ENCODE results near the gene VAPB. TPM values are rescaled to one million over a fixed set of nuclear protein-coding genes. Genes with fewer than 3 reads are reported as not detected.

VAPB gene
- total and polyA plus RNA-seq, 4 donors: 20.9 to 50.6 (median 35.3) TPM

- intact Hi-C loops (cut with DNase I): no loop called here
- Histone ChIP-seq H3K4me1 (ENCODE audit: control insufficient read depth in 1 of 2, insufficient read depth in 2 of 2, low read length in 2 of 2) (no peaks in the 10 kb centered on the region), H3K9me3 (ENCODE audit: control insufficient read depth, low read length) (no peaks in the 10 kb centered on the region), H3K27ac (ENCODE audit: low read depth in 1 of 2, low read length in 2 of 2) (no peak overlapping the region), H3K36me3 (ENCODE audit: control insufficient read depth in 1 of 2, insufficient read depth in 2 of 2, low read length in 1 of 2) (peaks cover 0 to 3% of the 10 kb centered on the region in 2 donors), H3K27me3 (ENCODE audit: control insufficient read depth in 1 of 2, insufficient read depth in 2 of 2, low read length in 1 of 2) (no peaks in the 10 kb centered on the region), H3K4me3 (ENCODE audit: low read length in 2 of 2) (no peak overlapping the region)
- 20 to 27% methylated on average over 4 of the region's 4 CpGs for WGBS, 2 donors
- DNase-seq (no peak), ATAC-seq (ENCODE audit: low FRiP score) (no peak)
Measured at GRCh38 chr20:58452667-58453255, 63.7 kb downstream of the VAPB start.

DNA sequence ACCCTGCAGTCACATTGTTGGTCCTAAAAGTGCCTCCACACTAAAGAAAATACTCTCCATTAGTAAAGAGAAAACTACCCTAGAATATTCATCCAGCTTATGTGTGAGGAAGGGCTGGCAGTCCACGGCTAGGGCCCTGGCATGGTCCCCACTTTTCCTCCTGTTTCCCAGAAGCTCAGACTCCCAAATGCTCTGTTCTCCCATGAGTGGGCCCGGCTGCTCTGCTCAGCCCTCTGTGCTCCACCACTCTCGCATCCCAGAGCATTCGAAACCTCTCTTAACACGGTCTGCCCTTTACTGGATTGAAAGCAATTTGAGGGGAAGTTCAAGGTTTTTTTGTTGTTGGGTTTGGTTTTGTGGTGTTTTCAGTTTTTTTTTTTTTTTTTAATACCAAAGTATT, 64.4 kb downstream of the VAPB start:
- Histone ChIP-seq H3K27ac (ENCODE audit: low read depth in 1 of 2, low read length in 2 of 2) (no peak overlapping the region), H3K4me3 (ENCODE audit: low read length in 2 of 2) (no peak overlapping the region), H3K4me1 (ENCODE audit: control insufficient read depth in 1 of 2, insufficient read depth in 2 of 2, low read length in 2 of 2) (no peaks in the 10 kb centered on the region), H3K36me3 (ENCODE audit: control insufficient read depth in 1 of 2, insufficient read depth in 2 of 2, low read length in 1 of 2) (peaks cover 0 to 3% of the 10 kb centered on the region in 2 donors), H3K27me3 (ENCODE audit: control insufficient read depth in 1 of 2, insufficient read depth in 2 of 2, low read length in 1 of 2) (no peaks in the 10 kb centered on the region), H3K9me3 (ENCODE audit: control insufficient read depth, low read length) (no peaks in the 10 kb centered on the region)
- intact Hi-C loops (cut with DNase I): no loop called here
- DNase-seq: no peak
- 76 to 80% methylated on average over 5 of the region's 5 CpGs for WGBS, 2 donors
- no peak for ATAC-seq (ENCODE audit: low FRiP score)

DNA sequence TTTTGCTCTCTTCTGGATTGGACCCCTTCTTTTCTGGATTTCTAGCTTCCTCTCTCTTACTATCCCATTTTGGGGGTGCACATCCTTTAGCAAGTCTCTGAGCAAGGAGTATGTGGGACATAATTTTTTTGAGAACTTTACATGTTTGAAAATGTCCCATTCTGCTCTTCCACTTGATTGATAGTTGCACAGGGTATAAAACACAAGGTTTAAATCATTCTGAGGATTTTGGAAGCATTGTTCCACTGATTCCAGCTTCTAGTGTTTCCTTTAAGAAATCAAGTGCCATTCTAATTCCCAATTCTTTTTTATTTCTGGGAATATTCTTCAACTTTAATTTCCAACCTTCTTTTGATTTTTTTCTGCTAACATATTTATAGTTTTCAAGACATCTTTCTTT, 65.4 kb downstream of the VAPB start:
- no peak overlapping the region for H3K27ac ChIP-seq (ENCODE audit: low read depth in 1 of 2, low read length in 2 of 2)
- DNase-seq: no peak
- H3K4me1 ChIP-seq (ENCODE audit: control insufficient read depth in 1 of 2, insufficient read depth in 2 of 2, low read length in 2 of 2): no peaks in the 10 kb centered on the region
- no peak for ATAC-seq (ENCODE audit: low FRiP score)
- no peaks in the 10 kb centered on the region for H3K9me3 ChIP-seq (ENCODE audit: control insufficient read depth, low read length)
- H3K4me3 ChIP-seq (ENCODE audit: low read length in 2 of 2): no peak overlapping the region
- no peaks in the 10 kb centered on the region for H3K27me3 ChIP-seq (ENCODE audit: control insufficient read depth in 1 of 2, insufficient read depth in 2 of 2, low read length in 1 of 2)
- H3K36me3 ChIP-seq (ENCODE audit: control insufficient read depth in 1 of 2, insufficient read depth in 2 of 2, low read length in 1 of 2): peaks cover 0 to 1% of the 10 kb centered on the region in 2 donors
- intact Hi-C loops (cut with DNase I): no loop called here

DNA sequence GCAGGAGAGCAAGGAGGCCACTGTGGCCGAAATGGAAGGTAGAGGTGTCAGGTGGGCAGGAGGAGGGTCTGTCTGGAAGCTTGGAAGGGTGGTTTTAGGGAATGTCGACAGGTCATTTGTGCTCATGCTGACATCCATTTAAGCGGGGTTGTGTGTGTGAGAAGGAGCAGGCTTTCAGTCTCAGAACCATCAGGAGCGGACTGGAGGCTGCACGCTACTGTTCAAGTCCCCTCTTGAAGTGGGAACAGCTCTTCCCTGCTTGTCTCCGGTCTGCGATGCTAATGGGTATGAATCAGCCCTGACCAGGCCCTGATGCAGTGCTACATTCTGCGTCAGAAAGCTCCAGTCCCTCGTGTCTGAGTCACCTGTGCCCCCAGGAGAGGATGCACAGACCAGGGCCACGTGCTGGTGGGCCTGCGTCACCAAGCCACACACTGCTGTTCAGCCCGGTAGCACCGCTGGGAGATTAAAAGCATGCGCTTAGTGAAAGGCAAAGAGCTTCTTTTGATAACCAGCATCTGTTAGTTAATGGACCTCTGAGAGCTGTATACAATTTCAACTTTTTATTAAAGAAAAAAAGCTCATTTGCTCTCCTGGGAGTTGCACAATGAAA, 68.2 kb downstream of the VAPB start:
- H3K36me3 ChIP-seq (ENCODE audit: control insufficient read depth in 1 of 2, insufficient read depth in 2 of 2, low read length in 1 of 2): peaks cover 0 to 1% of the 10 kb centered on the region in 2 donors
- no peaks in the 10 kb centered on the region for H3K27me3 ChIP-seq (ENCODE audit: control insufficient read depth in 1 of 2, insufficient read depth in 2 of 2, low read length in 1 of 2)
- no peak for ATAC-seq (ENCODE audit: low FRiP score)
- intact Hi-C loops (cut with DNase I): no loop called here
- no peaks in the 10 kb centered on the region for H3K4me1 ChIP-seq (ENCODE audit: control insufficient read depth in 1 of 2, insufficient read depth in 2 of 2, low read length in 2 of 2)
- H3K4me3 ChIP-seq (ENCODE audit: low read length in 2 of 2): no peak overlapping the region
- DNase-seq: no peak
- no peaks in the 10 kb centered on the region for H3K9me3 ChIP-seq (ENCODE audit: control insufficient read depth, low read length)
- H3K27ac ChIP-seq (ENCODE audit: low read depth in 1 of 2, low read length in 2 of 2): no peak overlapping the region
- WGBS, 2 donors: 95% methylated on average over 14 of the region's 14 CpGs

DNA sequence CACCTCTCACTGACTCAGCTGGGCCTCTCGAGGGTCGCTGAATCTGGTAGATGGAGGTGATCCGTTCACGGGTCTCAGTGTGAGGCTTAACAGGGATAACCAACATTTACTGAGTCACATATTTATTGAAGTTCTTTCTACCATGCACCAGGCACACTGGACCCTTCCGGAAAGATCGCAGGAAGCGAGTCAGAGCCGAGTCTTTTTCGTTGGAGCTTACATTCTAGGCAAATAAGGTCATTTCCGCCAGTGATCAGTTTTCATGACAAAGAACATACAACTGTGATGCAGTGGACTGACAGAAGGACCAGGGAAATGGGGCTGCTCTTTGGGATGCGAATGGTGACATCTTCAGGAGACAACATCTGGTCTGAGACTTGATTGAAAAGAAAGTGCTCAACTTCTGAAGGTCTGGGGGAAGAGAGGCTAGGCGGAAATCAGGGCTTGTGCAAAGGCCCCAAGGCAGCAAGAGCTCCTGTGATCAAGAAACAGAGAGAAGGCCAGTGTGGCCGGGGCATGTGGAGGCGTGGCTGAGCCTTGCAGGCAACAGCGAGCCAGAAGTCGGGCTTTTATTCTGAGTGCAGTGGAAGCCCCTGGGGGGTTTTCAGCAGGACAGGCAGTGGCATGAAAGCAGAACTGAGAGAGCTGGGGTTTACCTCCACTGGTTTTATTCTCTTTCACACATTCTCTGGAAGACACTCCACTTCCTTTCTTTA, 69.5 kb downstream of the VAPB start:
- 82 to 86% methylated on average over 16 of the region's 16 CpGs for WGBS, 2 donors
- Histone ChIP-seq H3K4me1 (ENCODE audit: control insufficient read depth in 1 of 2, insufficient read depth in 2 of 2, low read length in 2 of 2) (no peaks in the 10 kb centered on the region), H3K4me3 (ENCODE audit: low read length in 2 of 2) (no peak overlapping the region), H3K27ac (ENCODE audit: low read depth in 1 of 2, low read length in 2 of 2) (no peak overlapping the region), H3K9me3 (ENCODE audit: control insufficient read depth, low read length) (no peaks in the 10 kb centered on the region), H3K27me3 (ENCODE audit: control insufficient read depth in 1 of 2, insufficient read depth in 2 of 2, low read length in 1 of 2) (no peaks in the 10 kb centered on the region), H3K36me3 (ENCODE audit: control insufficient read depth in 1 of 2, insufficient read depth in 2 of 2, low read length in 1 of 2) (no peaks in the 10 kb centered on the region)
- intact Hi-C loops (cut with DNase I): no loop called here
- DNase-seq: no peak
- no peak for ATAC-seq (ENCODE audit: low FRiP score)

- ATAC-seq (ENCODE audit: low FRiP score): no peak
- no peak for DNase-seq
- no peaks in the 10 kb centered on the region for H3K27me3 ChIP-seq (ENCODE audit: control insufficient read depth in 1 of 2, insufficient read depth in 2 of 2, low read length in 1 of 2)
- no peaks in the 10 kb centered on the region for H3K4me1 ChIP-seq (ENCODE audit: control insufficient read depth in 1 of 2, insufficient read depth in 2 of 2, low read length in 2 of 2)
- intact Hi-C loops (cut with DNase I): no loop called here
- no peak overlapping the region for H3K27ac ChIP-seq (ENCODE audit: low read depth in 1 of 2, low read length in 2 of 2)
- no peak overlapping the region for H3K4me3 ChIP-seq (ENCODE audit: low read length in 2 of 2)
- H3K9me3 ChIP-seq (ENCODE audit: control insufficient read depth, low read length): no peaks in the 10 kb centered on the region
- WGBS, 2 donors: 95 to 96% methylated on average over 5 of the region's 5 CpGs
- H3K36me3 ChIP-seq (ENCODE audit: control insufficient read depth in 1 of 2, insufficient read depth in 2 of 2, low read length in 1 of 2): no peaks in the 10 kb centered on the region
Measured at GRCh38 chr20:58459058-58459750, 70.2 kb downstream of the VAPB start.

- intact Hi-C loops (cut with DNase I): no loop called here
- Histone ChIP-seq H3K36me3 (ENCODE audit: control insufficient read depth in 1 of 2, insufficient read depth in 2 of 2, low read length in 1 of 2) (no peaks in the 10 kb centered on the region), H3K4me1 (ENCODE audit: control insufficient read depth in 1 of 2, insufficient read depth in 2 of 2, low read length in 2 of 2) (no peaks in the 10 kb centered on the region), H3K27me3 (ENCODE audit: control insufficient read depth in 1 of 2, insufficient read depth in 2 of 2, low read length in 1 of 2) (no peaks in the 10 kb centered on the region), H3K9me3 (ENCODE audit: control insufficient read depth, low read length) (no peaks in the 10 kb centered on the region), H3K27ac (ENCODE audit: low read depth in 1 of 2, low read length in 2 of 2) (no peak overlapping the region), H3K4me3 (ENCODE audit: low read length in 2 of 2) (no peak overlapping the region)
- DNase-seq (no peak), ATAC-seq (ENCODE audit: low FRiP score) (no peak)
- WGBS, 2 donors: 97% methylated on average over 25 of the region's 25 CpGs
Measured at GRCh38 chr20:58461104-58461503, 72.1 kb downstream of the VAPB start.

- Histone ChIP-seq H3K4me3 (ENCODE audit: low read length in 2 of 2) (no peak overlapping the region), H3K4me1 (ENCODE audit: control insufficient read depth in 1 of 2, insufficient read depth in 2 of 2, low read length in 2 of 2) (no peaks in the 10 kb centered on the region), H3K27ac (ENCODE audit: low read depth in 1 of 2, low read length in 2 of 2) (no peak overlapping the region), H3K27me3 (ENCODE audit: control insufficient read depth in 1 of 2, insufficient read depth in 2 of 2, low read length in 1 of 2) (no peaks in the 10 kb centered on the region), H3K36me3 (ENCODE audit: control insufficient read depth in 1 of 2, insufficient read depth in 2 of 2, low read length in 1 of 2) (no peaks in the 10 kb centered on the region), H3K9me3 (ENCODE audit: control insufficient read depth, low read length) (no peaks in the 10 kb centered on the region)
- intact Hi-C loops (cut with DNase I): no loop called here
- 94 to 95% methylated on average over 6 of the region's 6 CpGs for WGBS, 2 donors
- ATAC-seq (ENCODE audit: low FRiP score) (no peak), DNase-seq (no peak)
Measured at GRCh38 chr20:58461899-58462298, 72.9 kb downstream of the VAPB start.
